ENCODE measurements around the gene HLA-DRA. TPM values are rescaled to one million over a fixed set of nuclear protein-coding genes. Genes with fewer than 3 reads are reported as not detected.

HLA-DRA gene
- total and polyA plus RNA-seq, 2 donors (not counting 1 experiment from before 2014, with no cell fraction given) = 2,881 to 4,498 TPM

- H3K4me3 Mint-ChIP-seq = no peak overlapping the region
- 100% methylated on average over 1 of the region's 3 CpGs for WGBS (ENCODE audit: insufficient coverage)
- Histone ChIP-seq H4K20me1 (ENCODE audit: control insufficient read depth, insufficient read depth, low read length, poor library complexity, severe bottlenecking) (no peaks in the 10 kb centered on the region), H2AFZ (ENCODE audit: insufficient read depth, low read depth, low read length, poor library complexity, severe bottlenecking) (no peak overlapping the region), H3K27ac (ENCODE audit: low read length in 2 of 2) (no peak overlapping the region), H3K9me3 (ENCODE audit: control extremely low read depth in 1 of 3, control insufficient read depth in 2 of 3, insufficient read depth in 1 of 3, low read length in 2 of 3) (no peaks in the 10 kb centered on the region), H3K27me3 (replicated peaks in 1 of 4; ENCODE audit: control extremely low read depth in 1 of 4, control insufficient read depth in 3 of 4, insufficient read depth in 4 of 4, low read length in 3 of 4) (no peaks in the 10 kb centered on the region), H3K4me2 (replicated peaks; ENCODE audit: low read depth, low read length, poor library complexity, severe bottlenecking) (no peak overlapping the region), H3K4me3 (ENCODE audit: control extremely low read depth in 1 of 5, extremely low read depth in 1 of 5, insufficient read depth in 1 of 5, low read depth in 2 of 5, low read length in 4 of 5) (no peak overlapping the region), H3K79me2 (ENCODE audit: control insufficient read depth, insufficient read depth, low read length) (peaks cover 46% of the 10 kb centered on the region), H3K9ac (ENCODE audit: low read length) (no peak overlapping the region), H3K36me3 (replicated peaks in 1 of 2; ENCODE audit: control extremely low read depth in 1 of 2, control insufficient read depth in 1 of 2, extremely low read depth in 1 of 2, insufficient read depth in 2 of 2, low read length in 1 of 2) (no peaks in the 10 kb centered on the region), H3K4me1 (ENCODE audit: control insufficient read depth in 2 of 2, insufficient read depth in 2 of 2, low read length in 2 of 2) (peaks cover 6 to 11% of the 10 kb centered on the region in 2 donors)
- no peaks in the 10 kb centered on the region for H3K27me3 Mint-ChIP-seq
- DNase-seq = no peak
- no peaks in the 10 kb centered on the region for H3K9me3 Mint-ChIP-seq (ENCODE audit: insufficient read depth)
- TF ChIP-seq CTCF (IDR thresholded peaks at IDR 0.05) = no peak
- TF ChIP-seq EZH2 (IDR thresholded peaks at IDR 0.05; ENCODE audit: borderline replicate concordance, insufficient read depth, low read depth, low read length, poor library complexity, severe bottlenecking) = no peak
- CTCF ChIA-PET = interaction anchor here (0.6 to 7.9 kb wide), 10 partner anchors 9 to 806 kb away, joined by 3 to 131 read pairs (median 10); no protein-coding TSS in a partner anchor
- H3K4me1 Mint-ChIP-seq = peaks cover 15% of the 10 kb centered on the region
- intact Hi-C loops (cut with micrococcal nuclease) = loop anchor here (2.0 to 10.0 kb wide), 2 partner anchors 15 to 235 kb away; partner anchors contain the start of gene HLA-DQB1
- H3K27ac Mint-ChIP-seq = no peak overlapping the region
- POLR2A ChIA-PET = no interaction called here
- ATAC-seq (ENCODE audit: low read depth) = no peak
Measured at GRCh38 chr6:32430179-32430578, 9.5 kb upstream of the HLA-DRA start.

GRCh38 chr6:32431142-32431541 is 8.5 kb upstream of the HLA-DRA start:
- whole genome bisulfite sequencing (ENCODE audit: insufficient coverage) = 100% methylated on average over 1 of the region's 3 CpGs
- POLR2A ChIA-PET = interaction anchor here (1.2 kb wide), 1 partner anchor 261 kb away, joined by 3 read pairs; no protein-coding TSS in a partner anchor
- intact Hi-C loops (cut with micrococcal nuclease) = loop anchor here (2.0 to 10.0 kb wide), 2 partner anchors 16 to 234 kb away; partner anchors contain the start of gene HLA-DQB1

More at GRCh38 chr6:32431142-32431541, 8.5 kb upstream of the HLA-DRA start:
- H3K9ac ChIP-seq (ENCODE audit: low read length) = no peak overlapping the region
- peaks cover 52% of the 10 kb centered on the region for H3K79me2 ChIP-seq (ENCODE audit: control insufficient read depth, insufficient read depth, low read length)
- Mint-ChIP-seq H3K27me3 (no peaks in the 10 kb centered on the region), H3K27ac (no peak overlapping the region), H3K4me3 (no peak overlapping the region), H3K4me1 (peaks cover 23% of the 10 kb centered on the region), H3K9me3 (ENCODE audit: insufficient read depth) (no peaks in the 10 kb centered on the region)
- H3K27me3 ChIP-seq (replicated peaks in 1 of 4; ENCODE audit: control extremely low read depth in 1 of 4, control insufficient read depth in 3 of 4, insufficient read depth in 4 of 4, low read length in 3 of 4) = no peaks in the 10 kb centered on the region
- DNase-seq = no peak
- H3K4me2 ChIP-seq (replicated peaks; ENCODE audit: low read depth, low read length, poor library complexity, severe bottlenecking) = no peak overlapping the region
- H2AFZ ChIP-seq (ENCODE audit: insufficient read depth, low read depth, low read length, poor library complexity, severe bottlenecking) = no peak overlapping the region
- no peak overlapping the region for H3K4me3 ChIP-seq (ENCODE audit: control extremely low read depth in 1 of 5, extremely low read depth in 1 of 5, insufficient read depth in 1 of 5, low read depth in 2 of 5, low read length in 4 of 5)
- no peaks in the 10 kb centered on the region for H3K9me3 ChIP-seq (ENCODE audit: control extremely low read depth in 1 of 3, control insufficient read depth in 2 of 3, insufficient read depth in 1 of 3, low read length in 2 of 3)
- no peak overlapping the region for H3K27ac ChIP-seq (ENCODE audit: low read length in 2 of 2)
- peaks cover 12 to 18% of the 10 kb centered on the region in 2 donors for H3K4me1 ChIP-seq (ENCODE audit: control insufficient read depth in 2 of 2, insufficient read depth in 2 of 2, low read length in 2 of 2)
- no peak for ATAC-seq (ENCODE audit: low read depth)
- H3K36me3 ChIP-seq (replicated peaks in 1 of 2; ENCODE audit: control extremely low read depth in 1 of 2, control insufficient read depth in 1 of 2, extremely low read depth in 1 of 2, insufficient read depth in 2 of 2, low read length in 1 of 2) = no peaks in the 10 kb centered on the region
- CTCF ChIA-PET = interaction anchor here (0.7 to 7.9 kb wide), 24 partner anchors 12 to 531 kb away, joined by 3 to 131 read pairs (median 6); partner anchors contain the start of gene TAP2
- TF ChIP-seq EZH2 (IDR thresholded peaks at IDR 0.05; ENCODE audit: borderline replicate concordance, insufficient read depth, low read depth, low read length, poor library complexity, severe bottlenecking) (no peak), CTCF (IDR thresholded peaks at IDR 0.05) (no peak)
- no peaks in the 10 kb centered on the region for H4K20me1 ChIP-seq (ENCODE audit: control insufficient read depth, insufficient read depth, low read length, poor library complexity, severe bottlenecking)
